Colonic mucosa (tissue), 4 donors: ENCODE results near the gene POM121. TPM values are rescaled to one million over a fixed set of nuclear protein-coding genes. Genes with fewer than 3 reads are reported as not detected.
"Not testable (repeated sequence)": the region's sequence is repeated elsewhere in the genome, so short reads cannot be mapped to it uniquely, and the experiment has no call there.

Experiments
- DNase-seq: peaks from one replicate; pipeline ENCODE4 v3.0.0-alpha.2; 2020
- H3K27ac ChIP-seq: fragments of 200-600 bp; one replicate; pipeline ENCODE4 v1.8.0; 2021
- H3K27me3 ChIP-seq: fragments of 200-600 bp; one replicate; pipeline ENCODE4 v1.8.0; 2021
- H3K36me3 ChIP-seq: fragments of 200-600 bp; one replicate; pipeline ENCODE4 v1.8.0; 2021
- H3K4me1 ChIP-seq: fragments of 200-600 bp; one replicate; pipeline ENCODE4 v1.8.0; 2021; ENCODE audit warnings: mild to moderate bottlenecking
- H3K4me3 ChIP-seq: fragments of 200-600 bp; one replicate; pipeline ENCODE4 v1.8.0; 2021
- H3K9ac ChIP-seq, 2 donors: one replicate each; pipeline ENCODE4 v1.7.0; 2013; ENCODE audit warnings: control low read depth in 2 of 2, low read depth in 2 of 2, low read length in 2 of 2
- H3K9me3 ChIP-seq: fragments of 200-600 bp; one replicate; pipeline ENCODE4 v1.8.0; 2021
- intact Hi-C: fragments of 100-400 bp; cut with DNase I; formaldehyde crosslinking; loops from one replicate; pipeline ENCODE4 v1.14.1; 2022
- total RNA-seq, 2 donors: library from RNA; stranded (reverse); fragmentation: NEBNext Ultra II Directional in 1 of 2; extraction: Animal tissue kit (Norgen Biotek cat#: 25700) in 1 of 2; gene quantifications; one replicate each; pipeline ENCODE4 v1.2.1, GENCODE V29; 2021
- donor health status: healthy.
- donor health status: DM: no; HTN: no; CAD: no.
- donor health status: DM: no; HTN: no; CAD: no.

Gene POM121
- total RNA-seq, 2 donors from 2014 or later = 29.8 to 34.8 TPM

DNA sequence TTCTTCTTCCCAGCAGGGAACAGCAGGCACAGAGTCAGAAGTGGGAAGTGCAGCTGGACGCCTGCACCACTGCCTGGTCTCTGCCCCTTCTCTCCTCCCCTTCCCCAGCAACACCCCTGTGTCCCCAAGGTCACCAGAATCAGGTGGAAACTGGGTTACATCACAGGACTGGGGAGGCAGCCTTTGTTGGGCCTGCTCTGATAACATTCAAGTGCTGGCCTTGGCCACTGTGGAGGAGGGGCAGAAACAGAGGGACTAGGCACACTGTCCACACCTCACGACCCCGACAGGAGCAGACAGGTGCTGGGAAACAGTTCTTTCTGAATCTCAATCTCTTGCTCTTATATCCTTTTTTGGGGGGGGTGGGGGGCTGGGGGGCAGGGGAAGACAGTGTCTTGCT, 42.0 kb downstream of the POM121 start:
- H3K4me3 ChIP-seq, H3K9ac ChIP-seq, H3K27ac ChIP-seq, H3K4me1 ChIP-seq, intact Hi-C loops, H3K9me3 ChIP-seq, H3K36me3 ChIP-seq, DNase-seq, H3K27me3 ChIP-seq: not testable (repeated sequence)

DNA sequence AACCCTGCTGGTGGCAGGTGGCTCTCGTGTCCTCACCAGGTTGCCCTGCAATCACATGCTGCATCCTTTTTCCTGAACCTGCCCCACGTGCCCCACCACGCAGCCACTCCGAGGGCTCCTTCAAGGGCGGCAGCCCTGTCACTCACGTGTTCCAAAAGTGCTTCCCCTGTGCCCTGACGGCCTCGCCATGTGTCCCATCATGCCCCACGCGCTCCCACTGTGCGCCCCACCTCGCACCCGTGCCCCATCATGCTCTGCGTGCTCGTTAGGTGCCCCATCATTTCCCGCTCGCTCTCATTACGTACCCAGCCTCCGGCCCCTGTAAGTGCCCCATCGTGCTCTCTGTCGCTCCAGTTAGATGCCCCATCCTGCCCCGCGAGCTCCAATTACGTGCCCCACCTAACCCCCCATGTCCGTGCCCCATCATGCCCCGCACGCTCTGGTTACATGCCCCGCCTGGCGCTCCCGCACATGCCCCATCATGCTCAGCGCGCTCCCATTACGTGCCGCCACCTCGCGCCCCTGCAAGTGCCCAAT, 44.2 kb downstream of the POM121 start, which contains the start of gene TRIM74:
TSS of gene TRIM74 (minus strand) at position 487 of the 537 bp plus-strand sequence. CDS start 3,309 bp downstream, outside the sequence.
- H3K36me3 ChIP-seq, intact Hi-C loops, H3K9ac ChIP-seq, H3K27me3 ChIP-seq, H3K9me3 ChIP-seq, H3K4me1 ChIP-seq, DNase-seq, H3K4me3 ChIP-seq, H3K27ac ChIP-seq: not testable (repeated sequence)

GRCh38 chr7:72969688-72970087, 44.8 kb downstream of the POM121 start:
- not testable (repeated sequence) for DNase-seq

DNA sequence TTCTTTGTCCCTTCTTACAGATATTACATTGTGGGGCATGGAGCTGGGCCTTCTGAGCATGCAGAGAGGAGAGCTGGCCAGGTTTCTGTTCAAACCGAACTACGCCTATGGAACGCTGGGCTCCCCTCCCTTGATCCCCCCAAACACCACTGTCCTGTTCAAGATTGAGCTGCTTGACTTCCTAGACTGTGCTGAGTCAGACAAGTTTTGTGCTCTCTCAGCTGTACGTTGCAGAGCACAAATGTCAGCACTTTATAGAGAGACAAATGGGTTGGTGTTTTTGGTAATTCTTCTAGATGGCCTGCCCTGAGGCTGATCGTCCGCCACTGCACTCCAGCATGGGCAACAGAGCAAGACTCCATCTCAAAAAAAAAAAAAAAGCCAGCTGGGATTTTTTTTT, 46.6 kb downstream of the POM121 start:
- H3K27ac ChIP-seq, intact Hi-C loops, H3K4me3 ChIP-seq, H3K9ac ChIP-seq, H3K27me3 ChIP-seq, H3K9me3 ChIP-seq, DNase-seq, H3K4me1 ChIP-seq, H3K36me3 ChIP-seq: not testable (repeated sequence)

More at GRCh38 chr7:72969688-72970087, 44.8 kb downstream of the POM121 start:
- H3K36me3 ChIP-seq, H3K27ac ChIP-seq, H3K27me3 ChIP-seq, H3K9ac ChIP-seq, intact Hi-C loops, H3K4me1 ChIP-seq, H3K9me3 ChIP-seq, H3K4me3 ChIP-seq: not testable (repeated sequence)

DNA sequence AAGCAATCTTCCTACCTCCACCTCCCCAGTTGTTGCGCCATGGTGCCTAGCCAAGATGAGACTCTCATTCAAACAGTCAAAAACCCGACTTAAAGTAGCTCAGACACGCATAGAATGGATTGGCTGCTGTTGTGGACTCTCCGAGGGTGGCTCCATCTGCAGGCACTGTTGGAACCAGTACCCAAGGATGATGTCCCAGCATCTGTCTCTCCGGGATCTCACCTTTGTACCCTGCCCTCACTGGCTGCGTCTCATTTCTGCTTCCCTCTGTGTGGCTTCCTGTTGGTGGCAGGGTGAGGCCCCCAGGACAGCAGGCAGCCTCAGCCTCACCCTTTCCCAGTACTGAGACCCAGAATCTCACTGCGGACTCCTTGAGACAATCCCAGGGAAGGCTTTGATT, 49.9 kb downstream of the POM121 start:
- H3K4me1 ChIP-seq, DNase-seq, H3K36me3 ChIP-seq, intact Hi-C loops, H3K27ac ChIP-seq, H3K9me3 ChIP-seq, H3K4me3 ChIP-seq, H3K9ac ChIP-seq, H3K27me3 ChIP-seq: not testable (repeated sequence)

GRCh38 chr7:72975656-72976286, 50.9 kb downstream of the POM121 start:
- H3K4me1 ChIP-seq, DNase-seq, intact Hi-C loops: not testable (repeated sequence)

DNA sequence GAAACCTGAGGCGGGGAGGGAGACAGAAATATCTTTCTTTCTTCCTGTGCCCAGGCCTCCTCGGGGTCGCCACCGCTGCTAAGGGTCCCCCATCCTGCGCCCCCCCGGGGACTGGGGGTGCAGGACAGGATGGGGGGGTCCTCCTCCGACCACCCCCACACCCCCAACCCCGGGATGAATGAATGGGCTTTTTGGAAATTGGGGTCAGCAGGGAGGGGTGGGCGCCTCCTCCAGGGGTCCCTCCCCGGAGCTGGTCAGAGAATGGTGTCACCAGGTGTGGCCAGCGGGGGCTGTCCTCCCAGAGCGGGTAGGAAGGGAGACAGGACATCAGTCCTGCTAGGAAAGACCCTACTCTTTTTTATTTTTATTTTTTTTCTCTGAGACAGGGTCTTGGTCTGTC, 51.5 kb downstream of the POM121 start:
- H3K4me3 ChIP-seq, H3K9me3 ChIP-seq, H3K4me1 ChIP-seq, H3K36me3 ChIP-seq, H3K27me3 ChIP-seq, H3K27ac ChIP-seq, H3K9ac ChIP-seq, DNase-seq, intact Hi-C loops: not testable (repeated sequence)

More at GRCh38 chr7:72975656-72976286, 50.9 kb downstream of the POM121 start:
- H3K4me3 ChIP-seq, H3K9ac ChIP-seq, H3K36me3 ChIP-seq, H3K9me3 ChIP-seq, H3K27ac ChIP-seq, H3K27me3 ChIP-seq: not testable (repeated sequence)

GRCh38 chr7:72980382-72980781, 55.5 kb downstream of the POM121 start:
- H3K9me3 ChIP-seq, intact Hi-C loops, H3K9ac ChIP-seq, H3K27ac ChIP-seq, H3K36me3 ChIP-seq, H3K4me1 ChIP-seq, H3K27me3 ChIP-seq, H3K4me3 ChIP-seq, DNase-seq: not testable (repeated sequence)

DNA sequence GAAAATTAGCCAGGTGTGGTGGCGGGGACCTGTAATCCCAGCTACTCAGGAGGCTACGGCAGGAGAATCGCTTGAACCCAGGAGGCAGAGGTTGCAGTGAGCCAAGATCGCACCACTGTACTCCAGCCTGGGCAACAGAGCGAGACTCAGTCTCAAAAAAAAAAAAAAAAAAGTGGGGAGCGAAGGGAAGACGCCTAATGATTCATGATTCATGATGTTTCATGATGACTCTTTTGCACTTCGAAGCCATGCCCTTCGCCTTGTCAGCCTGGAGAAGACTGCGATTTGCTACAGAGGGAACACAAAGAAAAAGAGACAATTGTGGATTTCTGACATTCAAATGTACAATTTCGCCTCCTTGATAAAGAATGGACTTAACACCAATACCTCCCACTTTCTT, 57.2 kb downstream of the POM121 start:
- H3K27me3 ChIP-seq, H3K4me1 ChIP-seq, H3K9me3 ChIP-seq, DNase-seq, H3K27ac ChIP-seq, H3K4me3 ChIP-seq, intact Hi-C loops, H3K9ac ChIP-seq, H3K36me3 ChIP-seq: not testable (repeated sequence)

DNA sequence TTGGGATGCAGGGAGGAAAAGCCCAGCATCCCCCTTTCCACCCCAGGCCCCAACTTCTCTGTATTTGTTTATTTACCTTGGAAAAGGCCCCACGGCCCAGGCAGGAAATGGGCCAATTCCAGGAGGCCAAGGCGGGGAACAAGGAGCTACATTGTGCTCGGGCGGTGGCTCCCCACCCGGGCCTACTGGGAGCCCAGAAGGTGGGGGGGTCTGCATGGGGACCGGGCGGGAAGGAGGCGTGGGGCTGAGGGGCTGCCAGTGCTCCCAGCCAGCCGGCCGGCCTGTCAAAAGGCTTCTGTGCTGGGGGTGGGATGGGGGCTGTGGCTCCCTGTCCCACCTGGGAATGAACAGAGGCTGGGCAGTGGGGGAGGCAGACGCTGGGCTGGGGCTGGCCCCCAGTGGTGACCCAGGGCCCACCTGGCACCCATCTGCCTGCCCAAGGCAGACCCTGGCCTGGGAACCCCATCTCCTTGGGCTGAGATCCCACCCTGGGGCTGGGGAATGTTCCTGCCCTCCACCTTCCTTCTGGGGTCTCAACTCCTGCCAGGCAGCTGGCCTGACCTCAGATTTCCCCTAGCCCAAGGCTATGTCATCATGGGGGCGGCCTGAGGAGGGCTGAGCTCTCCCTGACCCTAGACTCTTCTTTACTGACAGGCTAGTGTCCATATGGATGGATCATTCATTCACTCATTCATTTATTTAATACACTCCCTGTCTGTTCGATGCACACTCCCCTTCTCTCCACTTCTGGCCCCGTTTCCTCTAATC, 65.4 kb downstream of the POM121 start:
- intact Hi-C loops, H3K27me3 ChIP-seq, H3K36me3 ChIP-seq, H3K4me3 ChIP-seq, H3K27ac ChIP-seq, H3K9me3 ChIP-seq, H3K9ac ChIP-seq, H3K4me1 ChIP-seq, DNase-seq: not testable (repeated sequence)

DNA sequence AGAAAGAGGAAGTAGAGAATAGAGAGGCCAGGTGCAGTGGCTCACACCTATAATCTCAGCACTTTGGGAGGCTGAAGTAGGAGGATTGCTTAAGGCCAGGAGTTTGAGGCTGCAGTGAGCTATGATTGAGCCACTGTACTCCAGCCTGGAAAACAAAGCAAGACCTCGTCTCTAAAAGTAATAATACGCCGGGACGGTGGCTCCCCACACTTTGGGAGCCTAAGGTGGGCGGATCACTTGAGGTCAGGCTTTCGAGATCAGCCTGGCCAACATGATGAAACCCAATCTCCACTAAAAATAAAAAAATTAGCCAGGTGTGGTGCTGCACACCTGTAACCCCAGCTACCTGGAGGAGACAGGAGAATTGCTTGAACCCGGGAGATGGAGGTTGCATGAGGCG, 70.6 kb downstream of the POM121 start:
- intact Hi-C loops, H3K4me3 ChIP-seq, H3K27ac ChIP-seq, H3K9me3 ChIP-seq, H3K27me3 ChIP-seq, DNase-seq, H3K9ac ChIP-seq, H3K4me1 ChIP-seq, H3K36me3 ChIP-seq: not testable (repeated sequence)

DNA sequence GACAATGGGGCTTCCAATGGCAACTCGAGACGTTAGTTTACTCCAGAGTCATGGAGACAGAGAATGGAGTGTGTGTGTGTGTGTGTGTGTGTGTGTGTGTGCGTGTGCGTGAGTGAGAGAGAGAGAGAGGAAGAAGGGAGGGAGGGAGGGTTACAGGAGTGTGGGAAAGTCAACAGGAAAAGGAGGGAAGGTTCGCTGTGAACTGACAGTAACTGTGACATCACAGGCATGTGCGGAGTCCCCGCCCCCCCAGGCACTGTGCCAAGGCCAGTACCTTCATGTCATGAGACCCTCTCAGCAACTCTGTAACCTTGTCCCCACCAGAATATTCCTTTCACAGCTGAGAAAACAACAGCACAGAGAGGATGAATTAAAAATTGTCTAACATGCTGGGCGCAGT, 72.6 kb downstream of the POM121 start:
- H3K9ac ChIP-seq, H3K4me3 ChIP-seq, H3K36me3 ChIP-seq, DNase-seq, H3K27ac ChIP-seq, H3K9me3 ChIP-seq, H3K4me1 ChIP-seq, H3K27me3 ChIP-seq, intact Hi-C loops: not testable (repeated sequence)

GRCh38 chr7:72997887-72998468, 73.1 kb downstream of the POM121 start:
- DNase-seq, H3K4me1 ChIP-seq, H3K9ac ChIP-seq, H3K36me3 ChIP-seq, H3K4me3 ChIP-seq, H3K9me3 ChIP-seq, H3K27ac ChIP-seq, H3K27me3 ChIP-seq, intact Hi-C loops: not testable (repeated sequence)
